GM08714 (cell line): Measurements from ENCODE around the gene THG1L.
"Not testable (repeated sequence)": the region's sequence is repeated elsewhere in the genome, so short reads cannot be mapped to it uniquely, and the experiment has no call there.

Experiments used
- H3K4me3 ChIP-seq: fragments of 200-500 bp; sonication (Bioruptor generic); 2 replicates; pipeline ENCODE4 v1.5.1; 2014; ENCODE audit warnings: mild to moderate bottlenecking, low read length, inconsistent platforms
- ZNF274 ChIP-seq: IDR thresholded peaks from 2 replicates; pipeline ENCODE4 v1.6.1; 2012; ENCODE audit warnings: mild to moderate bottlenecking, low read depth, low read length

Gene THG1L

DNA sequence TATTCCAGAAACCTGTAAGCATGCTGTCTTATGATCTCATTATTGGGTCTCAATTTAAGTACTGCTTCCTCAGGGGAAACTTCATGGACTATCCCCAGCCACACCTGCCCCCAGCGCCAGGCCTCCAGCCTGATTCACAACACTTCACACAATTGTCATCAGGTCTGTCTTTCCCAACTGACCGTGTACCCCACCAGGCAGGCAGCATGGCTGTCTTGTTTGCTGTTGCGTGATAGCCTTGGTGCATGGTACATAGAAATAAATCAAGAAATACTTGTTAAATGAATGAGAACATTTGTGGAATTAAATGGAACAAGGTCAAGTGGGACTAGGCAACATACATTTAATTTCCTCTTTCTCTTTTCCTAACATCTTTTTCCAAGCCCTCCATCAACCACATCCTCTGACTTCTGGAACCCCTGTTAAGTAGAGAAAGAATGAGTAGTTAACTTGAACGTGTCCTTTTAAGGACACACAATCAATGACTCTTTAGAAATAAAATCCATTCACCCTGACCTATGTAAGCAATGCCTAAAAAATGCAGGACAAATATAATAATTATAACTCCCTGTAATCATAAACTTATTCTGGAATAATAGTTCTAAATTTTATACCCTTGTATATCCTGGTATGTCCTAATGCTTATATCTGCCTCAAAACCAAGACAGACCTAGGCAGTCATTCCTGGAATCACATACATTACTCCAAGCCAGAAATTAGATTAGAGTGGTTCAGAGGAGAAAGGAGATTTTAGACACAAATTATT is 17.2 kb upstream of the THG1L start:
- H3K4me3 ChIP-seq: no peak overlapping the region
- no peak for TF ChIP-seq ZNF274

DNA sequence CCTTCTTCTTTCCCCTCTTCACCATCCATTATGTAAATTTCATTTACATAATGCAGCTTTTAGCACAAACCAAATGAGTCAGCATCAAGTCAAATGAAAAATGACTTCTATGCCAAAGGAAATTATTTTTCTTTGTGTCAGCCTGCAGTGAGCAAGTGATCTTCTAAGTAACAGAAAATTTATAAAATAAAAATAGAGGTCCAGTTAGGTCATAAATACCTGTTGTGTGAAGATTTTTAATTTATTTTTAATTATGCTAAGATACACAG is 16.7 kb upstream of the THG1L start:
- no peak overlapping the region for H3K4me3 ChIP-seq
- no peak for TF ChIP-seq ZNF274

DNA sequence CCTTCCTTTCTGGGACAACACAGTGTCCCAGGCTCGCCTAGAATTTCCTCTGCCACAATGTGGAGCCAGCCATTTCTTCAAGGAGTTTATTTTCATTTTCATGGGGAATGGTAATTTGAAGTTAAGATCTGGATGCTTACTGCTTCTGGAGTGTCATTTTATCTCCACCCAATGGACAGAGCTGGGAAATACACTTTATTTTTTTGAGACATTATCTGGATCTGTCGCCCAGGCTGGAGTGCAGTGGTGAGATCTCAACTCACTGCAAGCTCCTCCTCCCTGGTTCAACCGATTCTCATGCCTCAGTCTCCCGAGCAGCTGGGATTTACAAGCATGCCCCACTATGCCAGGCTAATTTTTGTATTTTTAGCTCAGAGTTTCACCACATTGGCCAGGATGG is 12.7 kb upstream of the THG1L start:
- no peak for TF ChIP-seq ZNF274
- no peak overlapping the region for H3K4me3 ChIP-seq

DNA sequence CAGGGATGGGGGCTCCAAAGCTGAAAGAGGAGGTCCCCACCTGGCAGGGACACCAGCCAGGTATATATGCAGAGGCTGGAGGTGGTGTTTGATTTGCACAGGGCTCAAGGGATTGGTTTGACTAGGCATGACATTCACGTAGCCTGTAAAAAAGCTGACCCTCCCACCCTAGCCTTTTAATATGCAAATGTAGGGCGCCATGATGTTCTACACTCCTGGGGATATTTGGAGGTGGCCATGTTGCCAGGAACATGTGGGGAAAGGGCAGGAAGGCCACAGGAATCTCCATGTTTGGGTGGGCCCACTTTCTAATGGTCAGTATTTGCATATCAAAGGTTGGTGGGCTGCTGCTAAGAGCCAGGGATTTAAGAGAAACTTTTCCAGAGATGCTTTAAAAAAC is 12.0 kb upstream of the THG1L start:
- H3K4me3 ChIP-seq: no peak overlapping the region
- no peak for TF ChIP-seq ZNF274

DNA sequence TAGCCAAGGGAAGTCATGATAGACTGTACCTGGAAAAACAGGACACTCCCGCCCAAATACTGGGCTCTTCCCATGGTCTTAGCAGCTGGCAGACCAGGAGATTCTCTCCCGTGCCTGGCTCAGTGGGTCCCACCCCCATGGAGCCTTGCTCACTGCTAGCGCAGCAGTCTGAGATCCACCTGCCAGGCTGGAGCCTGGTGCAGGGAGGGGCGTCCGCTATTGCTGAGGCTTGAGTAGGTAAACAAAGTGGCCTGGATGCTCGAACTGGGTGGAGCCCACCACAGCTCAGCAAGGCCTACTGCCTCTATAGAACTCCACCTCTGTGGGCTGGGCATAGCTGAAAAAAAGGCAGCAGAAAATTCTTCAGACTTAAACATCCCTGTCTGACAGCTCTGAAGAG is 10.1 kb upstream of the THG1L start:
- no peak overlapping the region for H3K4me3 ChIP-seq
- no peak for TF ChIP-seq ZNF274

DNA sequence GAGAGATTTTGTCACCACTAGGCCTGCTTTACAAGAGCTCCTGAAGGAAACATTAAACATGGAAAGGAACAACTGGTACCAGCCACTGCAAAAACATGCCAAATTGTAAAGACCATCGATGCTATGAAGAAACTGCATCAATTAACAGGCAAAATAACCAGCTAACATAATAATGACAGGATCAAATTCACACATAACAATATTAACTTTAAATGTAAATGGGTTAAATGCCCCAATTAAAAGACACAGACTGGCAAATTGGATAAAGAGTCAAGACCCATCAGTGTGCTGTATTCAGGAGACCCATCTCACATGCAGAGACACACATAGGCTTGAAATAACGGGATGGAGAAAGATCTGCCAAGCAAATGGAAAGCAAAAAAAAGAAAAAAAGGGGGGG is 8.3 kb upstream of the THG1L start:
- not testable (repeated sequence) for H3K4me3 ChIP-seq

DNA sequence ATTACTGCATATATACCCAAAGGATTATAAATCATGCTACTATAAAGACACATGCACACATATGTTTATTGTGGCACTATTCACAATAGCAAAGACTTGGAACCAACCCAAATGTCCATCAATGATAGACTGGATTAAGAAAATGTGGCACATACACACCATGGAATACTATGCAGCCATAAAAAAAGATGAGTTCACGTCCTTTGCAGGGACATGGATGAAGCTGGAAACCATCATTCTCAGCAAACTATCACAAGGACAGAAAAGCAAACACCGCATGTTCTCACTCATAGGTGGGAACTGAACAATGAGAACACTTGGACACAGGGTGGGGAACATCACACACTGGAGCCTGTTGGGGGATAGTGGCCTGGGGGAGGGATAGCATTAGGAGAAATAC is 4.6 kb upstream of the THG1L start:
- H3K4me3 ChIP-seq: not testable (repeated sequence)

DNA sequence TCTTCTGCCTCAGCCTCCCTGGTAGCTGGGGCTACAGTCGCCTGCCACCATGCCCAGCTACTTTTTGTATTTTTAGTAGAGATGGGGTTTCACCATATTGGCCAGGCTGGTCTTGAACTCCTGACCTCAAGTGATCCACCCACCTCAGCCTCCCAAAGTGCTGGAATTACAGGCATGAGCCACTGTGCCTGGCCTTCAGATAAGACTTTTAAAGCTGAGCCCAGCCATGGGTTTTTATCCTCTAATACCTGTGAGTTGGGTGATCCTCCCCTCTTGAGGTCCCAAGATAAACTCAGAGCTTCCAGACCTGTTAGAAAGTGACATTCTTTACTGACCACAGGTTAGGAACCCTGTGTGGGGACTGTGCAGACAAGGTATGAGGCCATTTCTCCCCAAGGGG is 3.4 kb upstream of the THG1L start:
- H3K4me3 ChIP-seq: not testable (repeated sequence)

DNA sequence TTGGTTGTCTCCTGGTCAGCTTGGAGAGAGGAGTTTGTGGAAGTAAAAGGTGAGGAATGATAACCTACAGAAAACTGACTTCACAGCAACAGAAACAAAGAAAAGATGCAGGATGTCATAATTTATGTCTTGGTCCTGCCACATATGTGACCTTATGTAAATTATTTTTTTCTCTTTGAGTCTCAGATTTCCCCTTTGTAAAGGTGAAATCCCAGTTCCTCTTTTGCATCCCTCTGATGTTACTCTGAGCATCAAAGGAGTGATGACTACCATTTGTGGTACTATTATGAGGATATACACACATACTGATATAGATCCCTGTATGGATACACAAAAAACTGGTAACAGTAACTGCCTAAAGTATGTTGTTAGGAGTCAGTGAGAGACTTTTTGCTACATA is 1.4 kb upstream of the THG1L start:
- no peak for TF ChIP-seq ZNF274
- H3K4me3 ChIP-seq: peak overlapping the region; percentile 34; the same call in 1 of the 2 replicates

DNA sequence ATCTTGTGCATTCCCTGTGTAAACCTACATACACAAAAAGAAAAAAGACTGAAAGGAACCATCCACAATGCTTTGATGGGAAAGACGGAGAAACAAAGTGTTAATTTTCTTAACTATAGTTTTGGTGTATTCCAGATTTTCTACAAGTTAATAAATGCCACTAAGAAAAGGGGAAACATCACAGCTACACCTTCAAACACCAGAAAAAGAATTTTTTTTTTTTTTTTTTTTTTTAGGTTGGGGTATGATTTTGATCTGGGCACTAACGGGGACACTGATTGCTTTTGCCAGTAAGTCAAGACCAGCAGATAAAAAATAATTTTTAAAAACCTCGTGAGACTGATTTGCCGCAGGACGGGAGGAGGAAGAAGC is 334 bp upstream of the THG1L start:
- peak overlapping the region; percentile 68 for H3K4me3 ChIP-seq
- TF ChIP-seq ZNF274: no peak

DNA sequence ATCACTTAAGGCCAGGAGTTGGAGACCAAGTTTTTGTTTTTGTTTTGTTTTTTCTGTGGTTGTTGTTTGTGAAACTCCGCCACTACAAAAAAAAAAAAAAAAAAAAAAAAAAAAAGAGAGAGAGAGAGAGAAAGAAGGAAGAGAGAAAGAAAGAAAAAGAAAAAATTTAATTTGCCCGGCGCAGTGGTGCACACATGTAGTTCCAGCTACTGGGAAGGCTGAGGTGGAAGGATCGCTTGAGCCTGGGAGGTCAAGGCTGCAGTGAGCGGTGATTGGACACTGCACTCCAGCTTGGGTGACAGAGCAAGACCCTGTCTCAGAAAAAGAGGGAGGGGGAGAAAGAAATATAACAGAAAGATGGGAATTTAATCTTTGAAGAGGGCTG is 902 bp downstream of the THG1L start:
- H3K4me3 ChIP-seq: peak overlapping the region; percentile 68; the same call in 1 of the 2 replicates
- no peak for TF ChIP-seq ZNF274

DNA sequence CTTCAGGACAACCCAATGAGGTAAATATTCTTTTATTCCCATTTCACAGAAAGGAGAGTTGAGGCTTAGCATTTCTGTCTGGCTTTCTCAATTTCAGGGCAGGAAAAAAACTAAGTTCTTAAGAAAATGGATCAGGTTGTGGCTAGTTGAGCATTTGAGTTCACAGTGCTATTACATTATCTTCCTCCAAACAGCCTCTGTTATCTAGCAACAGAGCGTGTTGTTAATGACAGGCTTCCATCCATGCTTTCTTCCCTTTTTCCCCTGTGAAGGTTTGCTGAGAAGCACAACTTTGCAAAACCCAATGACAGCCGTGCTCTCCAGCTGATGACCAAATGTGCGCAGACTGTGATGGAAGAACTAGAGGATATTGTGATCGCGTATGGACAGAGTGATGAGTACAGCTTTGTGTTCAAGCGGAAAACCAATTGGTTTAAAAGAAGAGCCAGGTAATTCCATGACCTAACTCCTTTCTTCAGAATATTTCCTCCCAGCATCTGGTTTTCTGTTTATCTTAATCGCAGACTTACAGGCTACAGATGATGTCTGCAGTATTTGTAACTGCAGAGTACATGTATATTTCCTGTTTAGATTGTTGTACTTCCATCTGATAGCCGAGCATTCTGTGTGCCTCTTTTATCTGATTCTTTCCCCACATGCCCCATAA is 1.5 kb downstream of the THG1L start:
- H3K4me3 ChIP-seq: no peak overlapping the region
- TF ChIP-seq ZNF274: no peak

DNA sequence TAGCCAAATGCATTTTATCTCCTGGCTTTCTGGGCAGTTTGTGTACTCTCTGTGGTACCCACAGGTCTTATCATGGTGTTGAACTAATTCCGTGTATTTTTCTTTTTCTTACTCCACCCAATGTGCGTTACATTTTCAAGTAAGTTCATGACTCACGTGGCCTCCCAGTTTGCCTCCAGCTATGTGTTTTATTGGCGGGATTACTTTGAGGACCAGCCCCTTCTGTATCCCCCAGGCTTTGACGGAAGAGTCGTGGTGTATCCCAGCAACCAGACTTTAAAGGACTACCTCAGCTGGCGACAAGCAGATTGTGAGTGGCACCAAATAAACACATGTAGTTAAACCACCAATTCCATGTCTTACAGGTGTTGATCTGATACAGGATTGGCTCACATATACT is 3.2 kb downstream of the THG1L start:
- no peak overlapping the region for H3K4me3 ChIP-seq

DNA sequence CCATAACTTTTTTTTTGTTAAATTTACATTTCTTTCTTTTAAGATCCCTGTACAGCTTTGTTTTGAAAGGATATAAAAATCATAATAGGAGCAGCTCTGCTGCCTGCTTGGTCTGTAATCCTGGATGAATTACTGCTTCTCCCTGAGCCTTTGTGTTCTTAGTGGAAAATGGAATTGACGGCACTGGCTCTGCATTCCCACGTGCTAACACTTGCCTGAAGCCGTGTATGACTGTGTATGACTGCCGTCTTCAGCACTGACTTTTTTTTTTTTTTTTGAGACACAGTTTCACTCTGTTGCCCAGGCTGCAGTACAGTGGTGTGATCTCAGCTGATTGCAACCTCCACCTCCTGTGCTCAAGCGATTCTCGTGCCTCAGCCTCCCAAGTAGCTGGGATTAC is 4.8 kb downstream of the THG1L start:
- no peak for TF ChIP-seq ZNF274
- H3K4me3 ChIP-seq: no peak overlapping the region

More for the DNA sequence above, 3.2 kb downstream of the THG1L start:
- TF ChIP-seq ZNF274: no peak

DNA sequence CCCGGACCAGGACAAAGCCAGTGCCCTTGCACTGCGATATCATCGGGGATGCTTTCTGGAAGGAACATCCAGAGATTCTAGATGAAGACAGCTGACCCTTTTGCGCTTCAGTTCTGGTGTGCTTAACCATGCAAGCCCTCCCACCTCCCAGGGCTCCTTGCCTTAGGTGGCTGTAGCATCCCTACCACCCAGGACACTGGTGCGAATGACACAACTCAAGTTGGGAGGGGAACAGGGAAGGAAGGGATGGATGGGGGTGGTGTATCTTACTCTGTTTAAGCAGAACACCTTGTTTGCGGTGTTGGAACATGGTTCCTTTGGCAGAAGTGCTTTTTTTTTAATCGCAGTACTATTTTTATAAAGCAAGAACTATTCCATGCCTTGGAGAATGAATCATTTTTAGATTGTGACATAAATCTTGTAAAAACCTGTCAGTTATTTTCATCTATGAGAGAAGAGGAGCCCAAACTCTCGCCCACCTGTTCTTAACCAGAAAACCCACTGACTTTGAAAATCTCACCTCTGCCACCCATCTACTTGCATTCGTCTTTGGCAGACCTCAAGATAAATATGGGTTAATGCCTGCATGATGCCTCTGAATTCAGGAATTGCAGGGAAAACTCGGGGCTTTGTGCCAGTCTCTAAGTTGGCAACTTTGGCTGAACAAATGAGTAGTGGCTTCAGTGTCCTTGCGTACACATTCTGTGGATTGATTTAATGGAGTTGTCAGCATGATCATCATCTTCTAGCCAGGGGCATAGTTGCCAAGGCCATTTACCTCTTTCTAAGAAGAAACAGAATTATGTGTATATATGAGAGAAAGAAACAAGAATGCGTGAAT is 8.4 kb downstream of the THG1L start:
- no peak overlapping the region for H3K4me3 ChIP-seq
- TF ChIP-seq ZNF274: no peak

DNA sequence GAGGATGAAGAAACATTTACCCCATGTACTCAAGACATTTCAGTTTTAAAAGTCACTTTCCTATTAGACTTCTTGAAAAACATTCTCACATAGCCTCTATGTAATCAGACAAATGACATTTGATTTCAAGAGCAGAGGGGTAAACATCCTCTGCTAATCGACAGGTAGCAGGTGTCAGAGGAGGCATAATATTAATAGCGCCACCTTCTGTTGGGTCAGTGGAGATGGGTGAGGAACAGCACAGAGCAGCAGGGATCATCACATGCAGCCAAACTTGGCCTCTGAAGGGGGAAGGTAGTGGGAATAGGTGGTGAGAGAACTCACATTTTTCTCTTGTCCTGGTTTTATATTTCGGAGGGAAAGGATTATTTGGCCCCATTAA is 9.0 kb downstream of the THG1L start:
- no peak for TF ChIP-seq ZNF274
- no peak overlapping the region for H3K4me3 ChIP-seq
